ENCODE results near the gene TENT5A.
"Not testable (repeated sequence)": the region's sequence is repeated elsewhere in the genome, so short reads cannot be mapped to it uniquely, and the experiment has no call there.

Gene TENT5A

GRCh38 chr6:81787313-81788068, 35.0 kb upstream of the TENT5A start:
- no peak overlapping the region for H3K4me3 ChIP-seq (ENCODE audit: low read length)
- no peak overlapping the region for H3K9ac ChIP-seq (ENCODE audit: low read length)
- H3K36me3 ChIP-seq (ENCODE audit: control insufficient read depth, low read depth, low read length) = no peaks in the 10 kb centered on the region
- H3K4me1 ChIP-seq (ENCODE audit: control insufficient read depth, low read depth, low read length) = peaks cover 25% of the 10 kb centered on the region
- H3K27me3 ChIP-seq (ENCODE audit: control insufficient read depth, insufficient read depth, low read length) = no peaks in the 10 kb centered on the region
- H3K9me3 ChIP-seq (ENCODE audit: control insufficient read depth, low read depth, low read length) = no peaks in the 10 kb centered on the region
- no peak overlapping the region for H3K27ac ChIP-seq (ENCODE audit: low read length)

GRCh38 chr6:81786150-81786549, 33.7 kb upstream of the TENT5A start:
- no peaks in the 10 kb centered on the region for H3K27me3 ChIP-seq (ENCODE audit: control insufficient read depth, insufficient read depth, low read length)
- no peak overlapping the region for H3K9ac ChIP-seq (ENCODE audit: low read length)
- no peaks in the 10 kb centered on the region for H3K36me3 ChIP-seq (ENCODE audit: control insufficient read depth, low read depth, low read length)
- no peak overlapping the region for H3K4me3 ChIP-seq (ENCODE audit: low read length)
- H3K9me3 ChIP-seq (ENCODE audit: control insufficient read depth, low read depth, low read length) = no peaks in the 10 kb centered on the region
- H3K27ac ChIP-seq (ENCODE audit: low read length) = no peak overlapping the region
- H3K4me1 ChIP-seq (ENCODE audit: control insufficient read depth, low read depth, low read length) = peaks cover 25% of the 10 kb centered on the region

- Histone ChIP-seq H3K27ac (ENCODE audit: low read length) (no peak overlapping the region), H3K27me3 (ENCODE audit: control insufficient read depth, insufficient read depth, low read length) (no peaks in the 10 kb centered on the region)
Observed at GRCh38 chr6:81785377-81785776, 32.9 kb upstream of the TENT5A start.

GRCh38 chr6:81783893-81784292, 31.4 kb upstream of the TENT5A start:
- Histone ChIP-seq H3K9me3 (ENCODE audit: control insufficient read depth, low read depth, low read length) (no peaks in the 10 kb centered on the region), H3K4me1 (ENCODE audit: control insufficient read depth, low read depth, low read length) (peaks cover 9% of the 10 kb centered on the region), H3K36me3 (ENCODE audit: control insufficient read depth, low read depth, low read length) (no peaks in the 10 kb centered on the region), H3K4me3 (ENCODE audit: low read length) (no peak overlapping the region), H3K27ac (ENCODE audit: low read length) (no peak overlapping the region), H3K9ac (ENCODE audit: low read length) (no peak overlapping the region), H3K27me3 (ENCODE audit: control insufficient read depth, insufficient read depth, low read length) (no peaks in the 10 kb centered on the region)

More at GRCh38 chr6:81785377-81785776, 32.9 kb upstream of the TENT5A start:
- no peak overlapping the region for H3K9ac ChIP-seq (ENCODE audit: low read length)
- H3K9me3 ChIP-seq (ENCODE audit: control insufficient read depth, low read depth, low read length) = no peaks in the 10 kb centered on the region
- peaks cover 20% of the 10 kb centered on the region for H3K4me1 ChIP-seq (ENCODE audit: control insufficient read depth, low read depth, low read length)
- no peak overlapping the region for H3K4me3 ChIP-seq (ENCODE audit: low read length)
- H3K36me3 ChIP-seq (ENCODE audit: control insufficient read depth, low read depth, low read length) = no peaks in the 10 kb centered on the region

- no peak overlapping the region for H3K4me3 ChIP-seq (ENCODE audit: low read length)
- no peaks in the 10 kb centered on the region for H3K36me3 ChIP-seq (ENCODE audit: control insufficient read depth, low read depth, low read length)
- no peak overlapping the region for H3K9ac ChIP-seq (ENCODE audit: low read length)
- no peaks in the 10 kb centered on the region for H3K9me3 ChIP-seq (ENCODE audit: control insufficient read depth, low read depth, low read length)
- H3K27ac ChIP-seq (ENCODE audit: low read length) = no peak overlapping the region
- H3K27me3 ChIP-seq (ENCODE audit: control insufficient read depth, insufficient read depth, low read length) = no peaks in the 10 kb centered on the region
- peaks cover 6% of the 10 kb centered on the region for H3K4me1 ChIP-seq (ENCODE audit: control insufficient read depth, low read depth, low read length)
Observed at GRCh38 chr6:81781624-81782023, 29.1 kb upstream of the TENT5A start.

GRCh38 chr6:81777586-81778268, 25.2 kb upstream of the TENT5A start:
- no peaks in the 10 kb centered on the region for H3K9me3 ChIP-seq (ENCODE audit: control insufficient read depth, low read depth, low read length)
- no peak overlapping the region for H3K4me3 ChIP-seq (ENCODE audit: low read length)
- H3K27me3 ChIP-seq (ENCODE audit: control insufficient read depth, insufficient read depth, low read length) = no peaks in the 10 kb centered on the region
- H3K27ac ChIP-seq (ENCODE audit: low read length) = no peak overlapping the region
- H3K4me1 ChIP-seq (ENCODE audit: control insufficient read depth, low read depth, low read length) = no peaks in the 10 kb centered on the region
- H3K9ac ChIP-seq (ENCODE audit: low read length) = no peak overlapping the region
- no peaks in the 10 kb centered on the region for H3K36me3 ChIP-seq (ENCODE audit: control insufficient read depth, low read depth, low read length)

DNA sequence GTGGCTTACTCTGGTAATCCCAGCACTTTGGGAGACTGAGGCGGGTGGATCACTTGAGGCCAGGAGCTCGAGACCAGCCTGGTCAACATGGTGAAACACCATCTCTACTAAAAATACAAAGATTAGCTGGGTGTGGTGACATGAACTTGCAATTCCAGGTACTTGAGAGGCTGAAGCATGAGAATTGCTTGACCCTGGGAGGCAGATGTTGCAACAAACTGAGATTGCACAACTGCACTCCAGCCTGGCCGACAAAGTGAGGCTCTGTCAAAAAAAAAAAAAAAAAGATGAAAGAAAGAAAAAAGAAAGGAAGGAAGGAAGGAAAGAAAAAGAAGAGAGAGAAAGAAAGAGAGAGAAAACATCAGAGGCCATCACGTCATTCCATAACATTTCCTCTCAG, 23.7 kb upstream of the TENT5A start:
- H3K9ac ChIP-seq (ENCODE audit: low read length); H3K4me1 ChIP-seq (ENCODE audit: control insufficient read depth, low read depth, low read length); H3K36me3 ChIP-seq (ENCODE audit: control insufficient read depth, low read depth, low read length); H3K27me3 ChIP-seq (ENCODE audit: control insufficient read depth, insufficient read depth, low read length); H3K9me3 ChIP-seq (ENCODE audit: control insufficient read depth, low read depth, low read length); H3K4me3 ChIP-seq (ENCODE audit: low read length); H3K27ac ChIP-seq (ENCODE audit: low read length): not testable (repeated sequence)

- Histone ChIP-seq H3K27ac (ENCODE audit: low read length) (no peak overlapping the region), H3K9ac (ENCODE audit: low read length) (no peak overlapping the region), H3K27me3 (ENCODE audit: control insufficient read depth, insufficient read depth, low read length) (no peaks in the 10 kb centered on the region), H3K4me1 (ENCODE audit: control insufficient read depth, low read depth, low read length) (peaks cover 4% of the 10 kb centered on the region), H3K4me3 (ENCODE audit: low read length) (no peak overlapping the region), H3K36me3 (ENCODE audit: control insufficient read depth, low read depth, low read length) (no peaks in the 10 kb centered on the region), H3K9me3 (ENCODE audit: control insufficient read depth, low read depth, low read length) (no peaks in the 10 kb centered on the region)
Observed at GRCh38 chr6:81774542-81774941, 22.1 kb upstream of the TENT5A start.

DNA sequence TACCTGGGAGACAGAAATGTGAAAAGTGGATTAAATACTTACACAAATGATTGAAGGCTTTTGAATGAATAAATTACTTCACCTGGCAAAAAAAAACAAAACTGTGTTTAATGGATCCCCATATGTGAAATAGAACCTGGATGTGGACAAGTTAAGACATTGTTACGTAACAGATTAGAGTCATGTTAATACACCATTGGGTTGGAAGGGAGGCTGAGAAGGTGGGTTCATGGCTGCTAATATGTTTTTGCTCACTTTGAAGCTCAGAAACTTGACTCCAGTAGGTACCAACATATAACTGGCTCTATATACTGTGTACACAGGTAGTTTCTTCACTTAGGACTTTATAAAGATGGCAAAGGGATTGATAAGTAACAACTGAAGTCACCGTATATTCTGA, 21.4 kb upstream of the TENT5A start:
- Histone ChIP-seq H3K27ac (ENCODE audit: low read length) (no peak overlapping the region), H3K36me3 (ENCODE audit: control insufficient read depth, low read depth, low read length) (no peaks in the 10 kb centered on the region), H3K9me3 (ENCODE audit: control insufficient read depth, low read depth, low read length) (no peaks in the 10 kb centered on the region), H3K9ac (ENCODE audit: low read length) (no peak overlapping the region), H3K27me3 (ENCODE audit: control insufficient read depth, insufficient read depth, low read length) (no peaks in the 10 kb centered on the region), H3K4me1 (ENCODE audit: control insufficient read depth, low read depth, low read length) (peaks cover 4% of the 10 kb centered on the region), H3K4me3 (ENCODE audit: low read length) (no peak overlapping the region)

DNA sequence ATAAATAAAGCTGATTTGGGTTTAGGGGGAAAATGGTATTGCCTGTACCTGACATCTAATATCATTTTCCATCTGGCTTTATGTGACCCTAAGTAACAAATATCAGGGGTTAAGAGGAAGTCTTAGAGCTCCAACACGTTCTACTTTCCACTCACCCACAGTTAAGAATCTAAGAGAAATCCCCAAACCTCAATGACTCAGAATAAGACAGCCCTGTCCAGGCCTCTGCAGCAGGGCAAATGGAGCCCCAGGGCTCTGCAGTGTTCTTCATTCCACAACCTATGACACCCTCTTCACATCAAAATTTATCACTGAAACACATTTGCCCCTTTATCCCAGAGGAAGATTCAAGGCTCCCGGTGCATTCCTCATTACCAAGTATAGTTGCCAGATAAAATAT, 20.3 kb upstream of the TENT5A start:
- H3K36me3 ChIP-seq (ENCODE audit: control insufficient read depth, low read depth, low read length) = no peaks in the 10 kb centered on the region
- no peak overlapping the region for H3K9ac ChIP-seq (ENCODE audit: low read length)
- H3K9me3 ChIP-seq (ENCODE audit: control insufficient read depth, low read depth, low read length) = no peaks in the 10 kb centered on the region

DNA sequence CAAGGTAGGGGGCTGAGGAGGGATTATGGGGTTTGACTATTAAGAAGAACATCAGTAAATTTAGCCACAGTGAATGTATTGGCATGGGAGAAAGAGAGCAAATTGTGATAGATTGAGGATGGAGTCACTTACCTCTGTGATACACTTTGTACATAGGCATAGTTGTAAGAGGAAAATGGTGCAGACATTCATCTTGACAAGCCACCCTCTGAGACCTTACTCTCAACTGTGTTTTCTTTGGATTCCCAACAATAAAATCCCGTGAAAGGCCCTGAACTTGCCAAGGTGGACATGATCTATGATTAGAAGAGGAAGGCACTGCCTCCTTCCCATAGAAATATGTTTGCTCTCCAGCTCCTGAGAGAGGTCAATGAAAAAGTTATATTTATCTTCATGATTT, 18.6 kb upstream of the TENT5A start:
- no peak overlapping the region for H3K9ac ChIP-seq (ENCODE audit: low read length)
- H3K27me3 ChIP-seq (ENCODE audit: control insufficient read depth, insufficient read depth, low read length) = no peaks in the 10 kb centered on the region
- peaks cover 4% of the 10 kb centered on the region for H3K4me1 ChIP-seq (ENCODE audit: control insufficient read depth, low read depth, low read length)
- H3K9me3 ChIP-seq (ENCODE audit: control insufficient read depth, low read depth, low read length) = no peaks in the 10 kb centered on the region
- no peaks in the 10 kb centered on the region for H3K36me3 ChIP-seq (ENCODE audit: control insufficient read depth, low read depth, low read length)
- no peak overlapping the region for H3K4me3 ChIP-seq (ENCODE audit: low read length)
- no peak overlapping the region for H3K27ac ChIP-seq (ENCODE audit: low read length)

More for the DNA sequence above, 20.3 kb upstream of the TENT5A start:
- H3K27me3 ChIP-seq (ENCODE audit: control insufficient read depth, insufficient read depth, low read length) = no peaks in the 10 kb centered on the region
- peaks cover 4% of the 10 kb centered on the region for H3K4me1 ChIP-seq (ENCODE audit: control insufficient read depth, low read depth, low read length)
- no peak overlapping the region for H3K27ac ChIP-seq (ENCODE audit: low read length)
- no peak overlapping the region for H3K4me3 ChIP-seq (ENCODE audit: low read length)

GRCh38 chr6:81770381-81770780, 17.9 kb upstream of the TENT5A start:
- Histone ChIP-seq H3K4me3 (ENCODE audit: low read length) (no peak overlapping the region), H3K4me1 (ENCODE audit: control insufficient read depth, low read depth, low read length) (peaks cover 4% of the 10 kb centered on the region), H3K9me3 (ENCODE audit: control insufficient read depth, low read depth, low read length) (no peaks in the 10 kb centered on the region), H3K27ac (ENCODE audit: low read length) (no peak overlapping the region), H3K27me3 (ENCODE audit: control insufficient read depth, insufficient read depth, low read length) (no peaks in the 10 kb centered on the region), H3K9ac (ENCODE audit: low read length) (no peak overlapping the region), H3K36me3 (ENCODE audit: control insufficient read depth, low read depth, low read length) (no peaks in the 10 kb centered on the region)
